Neural cell (in vitro differentiated cells): ENCODE data around the gene COL1A1. TPM values are rescaled to one million over a fixed set of nuclear protein-coding genes. Genes with fewer than 3 reads are reported as not detected.

Experiments used
- H2AFZ ChIP-seq: fragments of 200-600, 300-800 bp; sonication (generic), shearing (Covaris generic); 2 replicates; pipeline ENCODE4 v1.6.0; 2014; ENCODE audit warnings: low read depth, mild to moderate bottlenecking, antibody characterized with exemption, low read length, moderate library complexity
- H3F3A ChIP-seq: fragments of 200-600 bp; shearing (Covaris generic); 2 replicates; pipeline ENCODE4 v1.6.1; 2016; ENCODE audit warnings: mild to moderate bottlenecking, moderate library complexity, mixed read lengths, antibody characterized with exemption, low read length; ENCODE audit not compliant: insufficient read depth, poor library complexity, severe bottlenecking
- H3K27ac ChIP-seq: fragments of 200-600, 300-800 bp; sonication (generic), shearing (Covaris generic); 2 replicates; pipeline ENCODE4 v1.5.1; 2014; ENCODE audit warnings: mild to moderate bottlenecking, low read length, moderate library complexity
- H3K27me3 ChIP-seq: fragments of 300-800, 200-600 bp; sonication (generic), shearing (Covaris generic); 2 replicates; pipeline ENCODE4 v1.6.0; 2014; ENCODE audit warnings: mild to moderate bottlenecking, low read depth, low read length, moderate library complexity; ENCODE audit not compliant: insufficient read depth
- H3K36me3 ChIP-seq: fragments of 300-800, 200-600 bp; sonication (generic), shearing (Covaris generic); 2 replicates; pipeline ENCODE4 v1.5.1; 2014; ENCODE audit warnings: mild to moderate bottlenecking, antibody characterized with exemption, low read length, moderate library complexity; ENCODE audit not compliant: insufficient read depth
- H3K4me2 ChIP-seq: fragments of 300-800, 200-600 bp; sonication (generic), shearing (Covaris generic); 2 replicates; pipeline ENCODE4 v1.6.0; 2014; ENCODE audit warnings: mild to moderate bottlenecking, low read length
- H3K4me3 ChIP-seq: fragments of 300-800, 200-600 bp; sonication (generic), shearing (Covaris generic); 2 replicates; pipeline ENCODE4 v1.5.1; 2014; ENCODE audit warnings: mild to moderate bottlenecking, low read length, moderate library complexity
- H3K79me2 ChIP-seq: fragments of 200-600 bp; shearing (Covaris generic); replicated peaks from 2 replicates; pipeline ENCODE4 v1.6.0; 2014; ENCODE audit warnings: mild to moderate bottlenecking, low read length, moderate library complexity; ENCODE audit not compliant: insufficient read depth
- H3K9ac ChIP-seq: fragments of 300-800, 200-600 bp; sonication (generic), shearing (Covaris generic); 2 replicates; pipeline ENCODE4 v1.6.1; 2016; ENCODE audit warnings: mild to moderate bottlenecking, low read length, mixed read lengths
- H3K9me2 ChIP-seq: fragments of 200-600 bp; shearing (Covaris generic); 2 replicates; pipeline ENCODE4 v1.6.1; 2016; ENCODE audit warnings: mild to moderate bottlenecking, low read length, mixed read lengths; ENCODE audit not compliant: insufficient read depth
- H3K9me3 ChIP-seq: fragments of 200-600, 300-800 bp; sonication (generic), shearing (Covaris generic); 2 replicates; pipeline ENCODE4 v1.6.1; 2016; ENCODE audit warnings: mild to moderate bottlenecking, mixed run types, low read length, moderate library complexity, mixed read lengths
- H4K20me1 ChIP-seq: fragments of 200-600 bp; shearing (Covaris generic); 2 replicates; pipeline ENCODE4 v1.6.1; 2016; ENCODE audit warnings: mild to moderate bottlenecking, mixed run types; ENCODE audit not compliant: insufficient read depth
- EP300 ChIP-seq: fragments of 450-650 bp; conservative IDR thresholded peaks from 2 replicates; pipeline ENCODE4 v1.6.1; 2014; ENCODE audit warnings: antibody characterized with exemption, mild to moderate bottlenecking, moderate library complexity; ENCODE audit not compliant: poor library complexity, severe bottlenecking
- EZH2 ChIP-seq: fragments of 200-600, 300-800 bp; shearing (Covaris generic), sonication (generic); IDR thresholded peaks from 2 replicates; pipeline ENCODE4 v1.6.1; 2014; ENCODE audit warnings: antibody characterized with exemption, low read length, borderline replicate concordance, mild to moderate bottlenecking; ENCODE audit not compliant: insufficient read depth, poor library complexity, severe bottlenecking
- MXI1 ChIP-seq: fragments of 450-650 bp; conservative IDR thresholded peaks from 2 replicates; pipeline ENCODE4 v1.6.1; 2014; ENCODE audit warnings: antibody characterized with exemption, mild to moderate bottlenecking; ENCODE audit not compliant: poor library complexity, severe bottlenecking
- POLR2AphosphoS5 ChIP-seq: IDR thresholded peaks from 2 replicates; pipeline ENCODE4 v1.6.1; 2012
- RAD21 ChIP-seq: fragments of 450-650 bp; conservative IDR thresholded peaks from 2 replicates; pipeline ENCODE4 v1.6.1; 2014; ENCODE audit warnings: antibody characterized with exemption, mild to moderate bottlenecking, moderate library complexity
- SMC3 ChIP-seq: fragments of 450-650 bp; conservative IDR thresholded peaks from 2 replicates; pipeline ENCODE4 v1.6.1; 2014; ENCODE audit warnings: antibody characterized with exemption, mild to moderate bottlenecking, moderate library complexity; ENCODE audit not compliant: poor library complexity
- TAF1 ChIP-seq: IDR thresholded peaks from 2 replicates; pipeline ENCODE4 v1.6.1; 2012; ENCODE audit warnings: low read depth
- polyA plus RNA-seq: library from polyadenylated mRNA; depleted of rRNA; stranded (reverse); fragments of >200 nt; gene quantifications from 2 replicates; pipeline ENCODE4 v1.2.3, GENCODE V29; 2014
- TF ChIP-seq, protein P1 (sequence below): IDR thresholded peaks from 2 replicates; pipeline ENCODE4 v1.6.1; 2012; ENCODE audit warnings: borderline replicate concordance
- TF ChIP-seq, protein P2 (sequence below): fragments of 450-650 bp; IDR thresholded peaks from 2 replicates; pipeline ENCODE4 v1.5.1; 2014; ENCODE audit warnings: antibody characterized with exemption, mild to moderate bottlenecking, moderate library complexity; ENCODE audit not compliant: poor library complexity, severe bottlenecking

Gene COL1A1
- polyA plus RNA-seq, 1 donor from 2014 or later: 0.14 TPM

DNA sequence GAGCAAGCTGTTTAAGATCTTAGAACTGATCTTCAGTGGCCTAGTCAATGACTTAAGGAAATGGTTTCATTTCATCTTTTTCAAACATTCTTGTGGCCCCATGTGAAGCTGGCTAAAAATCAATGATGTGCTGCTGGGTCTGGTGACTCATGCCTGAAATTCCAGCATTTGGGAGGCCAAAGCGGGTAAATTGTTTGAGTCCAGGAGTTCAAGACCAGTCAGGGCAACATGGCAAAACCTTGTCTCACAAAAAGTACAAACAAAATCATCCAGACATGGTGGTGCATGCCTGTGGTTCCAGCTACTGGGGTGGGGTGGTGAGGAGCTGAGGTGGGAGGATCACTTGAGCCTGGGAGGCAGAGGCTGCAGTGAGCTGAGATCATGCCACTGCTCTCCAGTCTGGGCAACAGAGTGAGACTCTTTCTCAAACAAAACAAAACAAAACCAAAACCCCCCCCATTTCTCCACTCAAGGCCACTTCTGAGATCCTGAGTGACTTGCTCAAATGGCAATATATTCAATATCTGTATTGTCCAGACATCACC lies 17.4 kb upstream of the COL1A1 start:
- H3K27me3 ChIP-seq: no peaks in the 10 kb centered on the region
- H3K4me2 ChIP-seq: no peak overlapping the region
- no peak overlapping the region for H3K4me3 ChIP-seq
- H3K36me3 ChIP-seq: no peaks in the 10 kb centered on the region
- H3K27ac ChIP-seq: no peak overlapping the region
- H4K20me1 ChIP-seq: no peaks in the 10 kb centered on the region
- H3K79me2 ChIP-seq: no peaks in the 10 kb centered on the region
- no peaks in the 10 kb centered on the region for H3K9me2 ChIP-seq
- H3K9me3 ChIP-seq: no peaks in the 10 kb centered on the region
- no peak overlapping the region for H3K9ac ChIP-seq
- H3F3A ChIP-seq: no peaks in the 10 kb centered on the region
- TF ChIP-seq EP300 (no peak), SMC3 (no peak), RAD21 (no peak), POLR2AphosphoS5 (no peak), TAF1 (no peak), EZH2 (no peak), MXI1 (no peak)
- TF ChIP-seq, protein P1, sequence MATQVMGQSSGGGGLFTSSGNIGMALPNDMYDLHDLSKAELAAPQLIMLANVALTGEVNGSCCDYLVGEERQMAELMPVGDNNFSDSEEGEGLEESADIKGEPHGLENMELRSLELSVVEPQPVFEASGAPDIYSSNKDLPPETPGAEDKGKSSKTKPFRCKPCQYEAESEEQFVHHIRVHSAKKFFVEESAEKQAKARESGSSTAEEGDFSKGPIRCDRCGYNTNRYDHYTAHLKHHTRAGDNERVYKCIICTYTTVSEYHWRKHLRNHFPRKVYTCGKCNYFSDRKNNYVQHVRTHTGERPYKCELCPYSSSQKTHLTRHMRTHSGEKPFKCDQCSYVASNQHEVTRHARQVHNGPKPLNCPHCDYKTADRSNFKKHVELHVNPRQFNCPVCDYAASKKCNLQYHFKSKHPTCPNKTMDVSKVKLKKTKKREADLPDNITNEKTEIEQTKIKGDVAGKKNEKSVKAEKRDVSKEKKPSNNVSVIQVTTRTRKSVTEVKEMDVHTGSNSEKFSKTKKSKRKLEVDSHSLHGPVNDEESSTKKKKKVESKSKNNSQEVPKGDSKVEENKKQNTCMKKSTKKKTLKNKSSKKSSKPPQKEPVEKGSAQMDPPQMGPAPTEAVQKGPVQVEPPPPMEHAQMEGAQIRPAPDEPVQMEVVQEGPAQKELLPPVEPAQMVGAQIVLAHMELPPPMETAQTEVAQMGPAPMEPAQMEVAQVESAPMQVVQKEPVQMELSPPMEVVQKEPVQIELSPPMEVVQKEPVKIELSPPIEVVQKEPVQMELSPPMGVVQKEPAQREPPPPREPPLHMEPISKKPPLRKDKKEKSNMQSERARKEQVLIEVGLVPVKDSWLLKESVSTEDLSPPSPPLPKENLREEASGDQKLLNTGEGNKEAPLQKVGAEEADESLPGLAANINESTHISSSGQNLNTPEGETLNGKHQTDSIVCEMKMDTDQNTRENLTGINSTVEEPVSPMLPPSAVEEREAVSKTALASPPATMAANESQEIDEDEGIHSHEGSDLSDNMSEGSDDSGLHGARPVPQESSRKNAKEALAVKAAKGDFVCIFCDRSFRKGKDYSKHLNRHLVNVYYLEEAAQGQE: no peak
- TF ChIP-seq, protein P2, sequence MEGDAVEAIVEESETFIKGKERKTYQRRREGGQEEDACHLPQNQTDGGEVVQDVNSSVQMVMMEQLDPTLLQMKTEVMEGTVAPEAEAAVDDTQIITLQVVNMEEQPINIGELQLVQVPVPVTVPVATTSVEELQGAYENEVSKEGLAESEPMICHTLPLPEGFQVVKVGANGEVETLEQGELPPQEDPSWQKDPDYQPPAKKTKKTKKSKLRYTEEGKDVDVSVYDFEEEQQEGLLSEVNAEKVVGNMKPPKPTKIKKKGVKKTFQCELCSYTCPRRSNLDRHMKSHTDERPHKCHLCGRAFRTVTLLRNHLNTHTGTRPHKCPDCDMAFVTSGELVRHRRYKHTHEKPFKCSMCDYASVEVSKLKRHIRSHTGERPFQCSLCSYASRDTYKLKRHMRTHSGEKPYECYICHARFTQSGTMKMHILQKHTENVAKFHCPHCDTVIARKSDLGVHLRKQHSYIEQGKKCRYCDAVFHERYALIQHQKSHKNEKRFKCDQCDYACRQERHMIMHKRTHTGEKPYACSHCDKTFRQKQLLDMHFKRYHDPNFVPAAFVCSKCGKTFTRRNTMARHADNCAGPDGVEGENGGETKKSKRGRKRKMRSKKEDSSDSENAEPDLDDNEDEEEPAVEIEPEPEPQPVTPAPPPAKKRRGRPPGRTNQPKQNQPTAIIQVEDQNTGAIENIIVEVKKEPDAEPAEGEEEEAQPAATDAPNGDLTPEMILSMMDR: no peak
- H2AFZ ChIP-seq: no peak overlapping the region

GRCh38 chr17:50218071-50218759 lies 16.8 kb upstream of the COL1A1 start:
- no peaks in the 10 kb centered on the region for H3K79me2 ChIP-seq
- no peaks in the 10 kb centered on the region for H3K9me3 ChIP-seq
- no peak overlapping the region for H3K27ac ChIP-seq
- H3K4me2 ChIP-seq: no peak overlapping the region
- H2AFZ ChIP-seq: no peak overlapping the region
- no peaks in the 10 kb centered on the region for H4K20me1 ChIP-seq
- no peaks in the 10 kb centered on the region for H3K36me3 ChIP-seq
- no peak overlapping the region for H3K9ac ChIP-seq
- TF ChIP-seq EP300: no peak
- no peak for TF ChIP-seq POLR2AphosphoS5
- TF ChIP-seq, protein P2: no peak
- H3F3A ChIP-seq: no peaks in the 10 kb centered on the region
- H3K27me3 ChIP-seq: no peaks in the 10 kb centered on the region
- no peak overlapping the region for H3K4me3 ChIP-seq
- H3K9me2 ChIP-seq: no peaks in the 10 kb centered on the region
